OCI-LY7 (cell line): Measurements from ENCODE around the gene BAMBI. TPM values are rescaled to one million over a fixed set of nuclear protein-coding genes. Genes with fewer than 3 reads are reported as not detected.
A peak's percentile ranks its signal among the peaks of the same experiment; 100 is the strongest.

Experiments used
- BruUV-seq: library from RNA; stranded (reverse); fragments of 400-500 nt; replicated peaks from 2 replicates; lab custom pipeline; 2021; lab: Mats Ljungman, UMichigan
- CTCF ChIA-PET: fragments of 300-600 bp; sonication (Branson Sonifier 250); formaldehyde crosslinking; loops from one replicate; lab custom pipeline; 2022; ENCODE audit warnings: antibody characterized with exemption; ENCODE audit not compliant: unreplicated experiment; lab: Charles Lee
- POLR2A ChIA-PET: fragments of 300-600 bp; sonication (Branson Sonifier 250); formaldehyde crosslinking; loops from one replicate; lab custom pipeline; 2022; ENCODE audit warnings: antibody characterized with exemption; lab: Charles Lee
- DNase-seq: peaks from one replicate; pipeline ENCODE4 v3.0.0-alpha.2; 2015; ENCODE audit warnings: low spot score
- H2AFZ ChIP-seq: fragments of 200-600 bp; sonication (generic), shearing (Covaris generic); 2 replicates; pipeline ENCODE4 v1.6.1; 2014; ENCODE audit warnings: mild to moderate bottlenecking, antibody characterized with exemption, low read length, moderate library complexity
- H3K27ac ChIP-seq: fragments of 200-600 bp; sonication (generic); 2 replicates; pipeline ENCODE4 v1.5.1; 2014; ENCODE audit warnings: mixed run types, low read depth, mild to moderate bottlenecking, moderate library complexity, low read length, inconsistent platforms; ENCODE audit not compliant: poor library complexity, severe bottlenecking
- H3K36me3 ChIP-seq: fragments of 200-600 bp; sonication (generic); 2 replicates; pipeline ENCODE4 v1.6.1; 2014; ENCODE audit warnings: mild to moderate bottlenecking, antibody characterized with exemption, low read length, moderate library complexity, mixed read lengths; ENCODE audit not compliant: insufficient read depth
- H3K4me1 ChIP-seq: fragments of 200-600 bp; sonication (generic); 2 replicates; pipeline ENCODE4 v1.5.1; 2014; ENCODE audit warnings: mild to moderate bottlenecking, low read length; ENCODE audit not compliant: insufficient read depth, poor library complexity, severe bottlenecking
- H3K4me2 ChIP-seq: fragments of 200-600 bp; sonication (generic); 2 replicates; pipeline ENCODE4 v1.6.1; 2014; ENCODE audit warnings: mild to moderate bottlenecking, low read length
- H3K4me3 ChIP-seq: fragments of 200-600 bp; sonication (generic); 2 replicates; pipeline ENCODE4 v1.5.1; 2014; ENCODE audit warnings: mild to moderate bottlenecking, low read depth, low read length; ENCODE audit not compliant: poor library complexity, severe bottlenecking
- H3K79me2 ChIP-seq: fragments of 200-600 bp; sonication (generic); 2 replicates; pipeline ENCODE4 v1.6.1; 2016; ENCODE audit warnings: low read depth, mild to moderate bottlenecking, low read length, moderate library complexity, mixed read lengths; ENCODE audit not compliant: insufficient read depth
- H3K9me2 ChIP-seq: fragments of 200-600 bp; sonication (generic); 2 replicates; pipeline ENCODE4 v1.6.1; 2016; ENCODE audit warnings: mild to moderate bottlenecking, low read length, mixed read lengths; ENCODE audit not compliant: insufficient read depth
- H3K9me3 ChIP-seq: fragments of 200-600 bp; sonication (generic); 2 replicates; pipeline ENCODE4 v1.6.1; 2014; ENCODE audit warnings: mild to moderate bottlenecking, mixed run types, low read length, mixed read lengths
- H4K20me1 ChIP-seq: fragments of 200-600 bp; sonication (generic); 2 replicates; pipeline ENCODE4 v1.6.1; 2014; ENCODE audit warnings: mild to moderate bottlenecking, antibody characterized with exemption, low read length, moderate library complexity, mixed read lengths; ENCODE audit not compliant: insufficient read depth
- CTCF ChIP-seq: fragments of 200-600 bp; sonication (generic); conservative IDR thresholded peaks from 2 replicates; pipeline ENCODE4 v1.5.1; 2014; ENCODE audit warnings: mild to moderate bottlenecking, antibody characterized with exemption, low read length, moderate library complexity, mixed read lengths
- EZH2phosphoT487 ChIP-seq: fragments of 200-600 bp; sonication (generic); IDR thresholded peaks from 2 replicates; pipeline ENCODE4 v1.6.1; 2018; ENCODE audit warnings: low read depth, borderline replicate concordance, mild to moderate bottlenecking, mixed run types, antibody characterized with exemption, low read length, moderate library complexity, mixed read lengths
- intact Hi-C: fragments of 100-400 bp; cut with micrococcal nuclease; formaldehyde crosslinking; loops from one replicate; pipeline ENCODE4 v1.10.0; 2022; ENCODE audit not compliant: unreplicated experiment
- total RNA-seq, 2 experiments: library from RNA; depleted of rRNA in 1 of 2; stranded (reverse); fragments of >200 nt in 1 of 2; shearing (Covaris generic) in 1 of 2; gene quantifications; 2 replicates each; pipeline ENCODE4 v1.2.3, GENCODE V29; 2014 to 2022

Gene BAMBI
- total RNA-seq, 2 experiments from 2014 or later: 0.89 to 3.1 TPM

GRCh38 chr10:28677888-28678686, 766 bp downstream of the BAMBI start:
- ChIA-PET CTCF (no interaction called here), POLR2A (no interaction called here)
- Histone ChIP-seq H3K4me3 (peak overlapping the region; percentile 82), H3K9me3 (no peaks in the 10 kb centered on the region), H3K79me2 (peaks cover 13% of the 10 kb centered on the region; the same call in 1 of the 2 replicates), H3K4me2 (peak overlapping the region; percentile 70), H4K20me1 (no peaks in the 10 kb centered on the region), H3K4me1 (peaks cover 29% of the 10 kb centered on the region), H2AFZ (peak overlapping the region; percentile 43), H3K36me3 (peaks cover 11% of the 10 kb centered on the region; the same call in 1 of the 2 replicates), H3K27ac (peak overlapping the region; percentile 22), H3K9me2 (no peaks in the 10 kb centered on the region)
- intact Hi-C loops: no loop called here
- DNase-seq: peak; percentile 50
- TF ChIP-seq EZH2phosphoT487 (no peak), CTCF (no peak)
- no TSS peak for BruUV-seq

- Histone ChIP-seq H3K4me1 (peaks cover 29% of the 10 kb centered on the region), H3K27ac (peak overlapping the region; percentile 22), H2AFZ (peak overlapping the region; percentile 43; the same call in 1 of the 2 replicates), H3K79me2 (peaks cover 13% of the 10 kb centered on the region; the same call in 1 of the 2 replicates), H3K9me2 (no peaks in the 10 kb centered on the region), H3K4me3 (peak overlapping the region; percentile 82), H4K20me1 (no peaks in the 10 kb centered on the region), H3K36me3 (peaks cover 11% of the 10 kb centered on the region; the same call in 1 of the 2 replicates), H3K4me2 (peak overlapping the region; percentile 70), H3K9me3 (no peaks in the 10 kb centered on the region)
- DNase-seq: peak; percentile 47
- ChIA-PET CTCF (no interaction called here), POLR2A (no interaction called here)
- TSS peak; percentile 66 for BruUV-seq
- intact Hi-C loops: no loop called here
- no peak for TF ChIP-seq CTCF
- no peak for TF ChIP-seq EZH2phosphoT487
Measured at GRCh38 chr10:28678687-28679457, 1.6 kb downstream of the BAMBI start.
